Cardiac fibroblast (primary cell): ENCODE measurements around the gene FAM171A2.

Experiments
- DNase-seq, 2 donors: peaks; one replicate each; pipeline versions ENCODE4 v3.0.0 to v3.0.0-alpha.2; 2010; ENCODE audit warnings: low read depth in 2 of 2
- H3K4me3 ChIP-seq, 2 donors: replicated peaks in 1 of 2; 1 replicate in 1 of 2; 2 replicates in 1 of 2; pipeline ENCODE4 v1.5.1; 2011; ENCODE audit warnings: low read depth in 2 of 2, low read length in 2 of 2, mild to moderate bottlenecking in 2 of 2, moderate library complexity in 1 of 2
- CTCF ChIP-seq: IDR thresholded peaks from one replicate; pipeline ENCODE4 v1.5.1; 2011; ENCODE audit warnings: low read depth, mild to moderate bottlenecking, low read length, inconsistent platforms

FAM171A2 gene

GRCh38 chr17:44327715-44328449 lies 35.8 kb downstream of the FAM171A2 start:
- TF ChIP-seq CTCF, result no peak
- DNase-seq, result no peak
- no peak overlapping the region for H3K4me3 ChIP-seq

GRCh38 chr17:44326861-44327444 lies 36.7 kb downstream of the FAM171A2 start:
- peak; percentile 97 to 98 for DNase-seq
- TF ChIP-seq CTCF, result no peak
- H3K4me3 ChIP-seq, result no peak overlapping the region

- peak within 1 kb of the TSS; percentile 85 to 88 for H3K4me3 ChIP-seq
- no peak for TF ChIP-seq CTCF
- DNase-seq, result peak; percentile 94 to 96
Measured at GRCh38 chr17:44324571-44325275, 38.9 kb downstream of the FAM171A2 start, which contains the start of gene SLC25A39. TSS of gene SLC25A39 (minus strand) at chr17:44324823. CDS start at chr17:44323562, 1,261 bp downstream.

GRCh38 chr17:44324092-44324570 lies 39.5 kb downstream of the FAM171A2 start:
- no peak for TF ChIP-seq CTCF
- no peak for DNase-seq
- peak overlapping the region; percentile 85 to 88 for H3K4me3 ChIP-seq

- peak overlapping the region; percentile 85 to 88 for H3K4me3 ChIP-seq
- no peak for DNase-seq
- TF ChIP-seq CTCF, result no peak
Measured at GRCh38 chr17:44323359-44324091, 40.1 kb downstream of the FAM171A2 start.

- H3K4me3 ChIP-seq, result no peak overlapping the region
- TF ChIP-seq CTCF, result no peak
- no peak for DNase-seq
Measured at GRCh38 chr17:44322236-44322895, 41.3 kb downstream of the FAM171A2 start.
